GM13977 (cell line): ENCODE measurements around the gene LIMK1.
A peak's percentile ranks its signal among the peaks of the same experiment; 100 is the strongest.

Experiments
- DNase-seq: peaks from one replicate; pipeline ENCODE4 v3.0.0; 2012; ENCODE audit warnings: low spot score
- in situ Hi-C: fragments of 300-500 bp; cut with MboI; formaldehyde crosslinking; loops from one replicate; pipeline ENCODE4 v1.12.0; 2022; ENCODE audit warnings: low sequenced_read_pairs, low pct_unique_long_range_greater_than_20kb, mixed read lengths, inconsistent platforms; ENCODE audit not compliant: unreplicated experiment
- TF ChIP-seq, protein P1 (sequence below): IDR thresholded peaks from 2 replicates; pipeline ENCODE4 v1.5.1; 2012; ENCODE audit warnings: mild to moderate bottlenecking, control low read depth; ENCODE audit not compliant: insufficient read depth; ENCODE audit errors: extremely low read depth, missing control alignments

Gene LIMK1

DNA sequence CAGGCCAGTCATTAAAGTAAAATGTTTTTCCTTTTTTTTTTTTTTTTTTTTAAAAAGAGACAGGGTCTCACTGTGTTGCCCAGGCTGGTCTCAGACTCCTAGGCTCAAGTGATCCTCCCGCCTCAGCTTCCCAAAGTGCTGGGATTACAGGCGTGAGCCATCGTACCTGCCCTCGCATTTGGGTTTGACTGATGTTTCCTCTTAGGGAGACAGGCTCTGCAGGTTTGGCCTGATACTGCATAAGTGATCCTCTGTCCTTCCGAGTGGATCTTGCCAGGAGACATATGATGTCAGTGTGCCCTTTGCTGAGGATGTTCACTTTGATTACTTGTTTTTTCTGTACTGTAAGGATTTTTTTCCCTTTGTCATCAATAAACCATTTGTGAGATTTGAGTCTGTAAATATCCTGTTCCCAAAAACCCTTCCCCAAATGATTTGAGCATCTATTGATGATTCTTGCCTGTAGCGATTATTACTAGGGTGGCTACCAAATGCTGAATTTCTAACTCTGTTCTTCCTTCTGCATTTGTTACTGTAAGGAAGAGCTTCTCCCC is 19.7 kb downstream of the LIMK1 start:
- in situ Hi-C loops: no loop called here
- TF ChIP-seq, protein P1, sequence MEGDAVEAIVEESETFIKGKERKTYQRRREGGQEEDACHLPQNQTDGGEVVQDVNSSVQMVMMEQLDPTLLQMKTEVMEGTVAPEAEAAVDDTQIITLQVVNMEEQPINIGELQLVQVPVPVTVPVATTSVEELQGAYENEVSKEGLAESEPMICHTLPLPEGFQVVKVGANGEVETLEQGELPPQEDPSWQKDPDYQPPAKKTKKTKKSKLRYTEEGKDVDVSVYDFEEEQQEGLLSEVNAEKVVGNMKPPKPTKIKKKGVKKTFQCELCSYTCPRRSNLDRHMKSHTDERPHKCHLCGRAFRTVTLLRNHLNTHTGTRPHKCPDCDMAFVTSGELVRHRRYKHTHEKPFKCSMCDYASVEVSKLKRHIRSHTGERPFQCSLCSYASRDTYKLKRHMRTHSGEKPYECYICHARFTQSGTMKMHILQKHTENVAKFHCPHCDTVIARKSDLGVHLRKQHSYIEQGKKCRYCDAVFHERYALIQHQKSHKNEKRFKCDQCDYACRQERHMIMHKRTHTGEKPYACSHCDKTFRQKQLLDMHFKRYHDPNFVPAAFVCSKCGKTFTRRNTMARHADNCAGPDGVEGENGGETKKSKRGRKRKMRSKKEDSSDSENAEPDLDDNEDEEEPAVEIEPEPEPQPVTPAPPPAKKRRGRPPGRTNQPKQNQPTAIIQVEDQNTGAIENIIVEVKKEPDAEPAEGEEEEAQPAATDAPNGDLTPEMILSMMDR: no peak
- no peak for DNase-seq

DNA sequence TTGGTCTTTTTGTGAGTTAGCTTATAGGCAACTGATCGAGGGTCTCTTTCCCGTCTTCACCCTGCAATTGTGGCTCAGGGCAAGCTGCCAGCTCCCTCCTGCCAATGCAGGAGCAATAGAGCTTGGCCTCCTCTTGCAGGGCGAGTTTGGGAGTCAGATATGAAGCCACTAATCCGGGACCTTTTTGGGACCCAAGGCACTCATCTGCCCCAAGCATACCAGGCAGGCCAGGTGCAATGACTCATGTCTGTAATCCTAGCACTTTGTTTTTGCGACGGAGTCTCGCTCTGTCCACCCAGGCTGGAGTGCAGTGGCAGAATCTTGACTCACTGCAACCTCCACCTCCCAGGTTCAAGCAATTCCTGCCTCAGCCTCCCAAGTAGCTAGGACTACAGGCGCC is 21.1 kb downstream of the LIMK1 start:
- DNase-seq: no peak
- in situ Hi-C loops: no loop called here
- TF ChIP-seq, protein P1: no peak

DNA sequence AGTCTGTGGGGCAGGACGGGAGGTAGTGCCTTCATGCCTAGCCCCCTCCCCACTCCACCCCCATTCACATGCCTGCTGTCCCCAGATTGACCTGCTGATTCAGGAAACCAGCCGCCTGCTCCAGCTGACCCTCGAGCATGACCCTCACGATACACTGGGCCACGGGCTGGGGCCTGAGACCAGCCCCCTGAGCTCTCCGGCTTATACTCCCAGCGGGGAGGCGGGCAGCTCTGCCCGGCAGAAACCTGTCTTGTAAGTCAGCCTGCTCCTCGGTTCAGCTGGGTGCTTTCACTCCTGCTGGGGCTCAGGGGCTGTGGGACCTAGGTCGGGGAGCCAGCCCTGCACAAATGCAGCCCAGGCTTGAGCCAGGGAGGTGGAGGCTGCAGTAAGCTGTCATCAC is 22.4 kb downstream of the LIMK1 start:
- TF ChIP-seq, protein P1: no peak
- no peak for DNase-seq
- in situ Hi-C loops: no loop called here

DNA sequence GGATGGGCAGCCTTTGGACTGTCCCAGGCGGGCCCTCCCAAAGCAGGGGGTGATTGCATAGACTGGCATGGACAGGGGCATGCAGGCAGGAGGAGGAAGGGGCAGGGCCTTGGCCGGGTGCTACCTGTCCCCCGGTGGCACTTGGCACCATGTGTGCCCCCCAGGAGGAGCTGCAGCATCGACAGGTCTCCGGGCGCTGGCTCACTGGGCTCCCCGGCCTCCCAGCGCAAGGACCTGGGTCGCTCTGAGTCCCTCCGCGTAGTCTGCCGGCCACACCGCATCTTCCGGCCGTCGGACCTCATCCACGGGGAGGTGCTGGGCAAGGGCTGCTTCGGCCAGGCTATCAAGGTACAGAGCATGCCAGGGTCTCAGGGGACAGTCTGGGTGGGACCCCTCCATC is 23.2 kb downstream of the LIMK1 start:
- in situ Hi-C loops: no loop called here
- TF ChIP-seq, protein P1: no peak
- DNase-seq: no peak

DNA sequence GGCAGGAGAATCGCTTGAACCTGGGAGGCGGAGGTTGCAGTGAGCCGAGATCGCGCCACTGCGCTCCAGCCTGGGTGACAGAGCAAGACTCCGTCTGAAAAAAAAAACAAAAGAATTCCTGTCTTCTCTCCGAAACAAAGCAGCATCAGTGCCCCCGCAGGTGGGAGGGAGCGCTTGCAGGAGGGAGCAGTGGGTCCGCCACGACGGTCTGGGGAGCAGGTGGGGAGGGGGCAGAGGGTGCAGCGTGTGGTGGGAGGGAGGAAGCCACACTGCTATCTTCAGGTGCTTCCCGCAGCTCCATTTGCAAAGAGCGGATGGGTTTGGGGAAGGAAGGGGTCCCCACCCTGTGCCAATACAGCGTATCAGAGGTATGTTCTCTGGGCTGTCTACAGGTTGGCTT is 31.7 kb downstream of the LIMK1 start:
- in situ Hi-C loops: no loop called here
- no peak for DNase-seq
- TF ChIP-seq, protein P1: peak; percentile 20

DNA sequence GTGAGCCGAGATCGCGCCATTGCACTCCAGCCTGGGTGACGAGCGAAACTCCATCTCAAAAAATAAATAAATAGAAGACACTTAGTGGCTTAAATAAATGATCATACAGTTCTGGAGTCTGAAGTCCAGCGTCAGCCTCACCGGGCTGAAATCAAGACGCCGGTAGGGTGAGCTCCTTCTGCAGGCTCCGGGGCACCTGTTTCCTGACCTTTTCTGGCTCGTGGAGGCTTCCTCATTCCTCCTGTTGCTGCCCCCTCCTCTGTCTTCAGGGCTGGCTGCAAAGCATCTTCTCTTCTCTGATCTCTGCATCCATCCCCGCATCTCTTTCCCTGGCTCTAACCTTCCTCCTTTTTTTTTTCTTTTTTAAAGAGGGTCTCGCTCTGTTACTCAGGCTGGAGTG is 32.8 kb downstream of the LIMK1 start:
- in situ Hi-C loops: no loop called here
- no peak for DNase-seq
- TF ChIP-seq, protein P1: no peak

DNA sequence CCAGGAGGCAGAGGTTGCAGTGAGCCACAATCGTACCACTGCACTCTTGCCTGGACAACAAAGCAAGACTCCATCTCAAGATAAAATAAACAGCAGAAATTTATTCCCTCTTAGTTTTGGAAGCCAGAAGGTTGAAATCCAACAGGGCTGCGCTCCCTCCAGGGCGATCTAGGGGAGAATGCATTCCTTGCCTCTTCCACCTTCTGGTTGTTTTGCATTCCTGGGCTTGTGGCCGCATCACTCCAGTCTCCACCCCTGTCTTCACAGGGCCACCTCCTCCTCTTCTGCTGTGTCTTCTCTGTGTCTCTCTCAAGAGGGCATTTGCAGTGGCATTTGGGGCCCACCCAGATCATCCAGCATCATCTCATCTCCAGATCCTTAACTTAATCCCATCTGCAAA is 36.2 kb downstream of the LIMK1 start:
- in situ Hi-C loops: no loop called here
- no peak for DNase-seq
- TF ChIP-seq, protein P1: no peak
